Caco-2 (cell line): ENCODE data around the gene ADGRB2. TPM values are rescaled to one million over a fixed set of nuclear protein-coding genes. Genes with fewer than 3 reads are reported as not detected.

Experiments used
- BruUV-seq: library from RNA; stranded (reverse); fragments of 400-500 nt; replicated peaks from 2 replicates; lab custom pipeline; 2021; lab: Mats Ljungman, UMichigan
- CTCF ChIA-PET: fragments of 300-600 bp; sonication (Branson Sonifier 250); formaldehyde crosslinking; loops from one replicate; lab custom pipeline; 2022; ENCODE audit warnings: antibody characterized with exemption; lab: Charles Lee
- POLR2A ChIA-PET: fragments of 300-600 bp; sonication (Branson Sonifier 250); formaldehyde crosslinking; loops from one replicate; lab custom pipeline; 2022; ENCODE audit warnings: antibody characterized with exemption; lab: Charles Lee
- DNase-seq, 2 experiments: peaks; one replicate each; pipeline versions ENCODE4 v3.0.0 to v3.0.0-alpha.2; 2020 to 2022
- H3K27me3 ChIP-seq: replicated peaks from 2 replicates; pipeline ENCODE4 v1.6.0; 2011; ENCODE audit warnings: low read length; ENCODE audit not compliant: control insufficient read depth, insufficient read depth
- H3K36me3 ChIP-seq: 2 replicates; pipeline ENCODE4 v1.5.1; 2011; ENCODE audit warnings: low read length; ENCODE audit not compliant: control insufficient read depth, insufficient read depth
- H3K4me1 ChIP-seq: fragments of 250-450 bp; sonication (Bioruptor Pico); 2 replicates; pipeline ENCODE4 v1.5.1; 2020; ENCODE audit warnings: mild to moderate bottlenecking
- H3K4me3 ChIP-seq: 2 replicates; pipeline ENCODE4 v1.5.1; 2011; ENCODE audit warnings: low read depth, mild to moderate bottlenecking, control low read depth, low read length
- H3K9me3 ChIP-seq: fragments of 250-450 bp; sonication (Bioruptor Pico); 2 replicates; pipeline ENCODE4 v1.5.1; 2020; ENCODE audit warnings: mild to moderate bottlenecking, moderate library complexity
- H3K27ac Mint-ChIP-seq: one replicate; pipeline ENCODE4 v1.8.0; 2022; ENCODE audit warnings: mixed read lengths; ENCODE audit not compliant: unreplicated experiment
- H3K27me3 Mint-ChIP-seq: one replicate; pipeline ENCODE4 v1.8.0; 2022; ENCODE audit warnings: mixed read lengths; ENCODE audit not compliant: insufficient read depth, unreplicated experiment
- H3K36me3 Mint-ChIP-seq: one replicate; pipeline ENCODE4 v1.8.0; 2022; ENCODE audit warnings: mild to moderate bottlenecking, mixed read lengths; ENCODE audit not compliant: insufficient read depth, unreplicated experiment
- H3K4me1 Mint-ChIP-seq: one replicate; pipeline ENCODE4 v1.8.0; 2022; ENCODE audit warnings: low read depth, mixed read lengths; ENCODE audit not compliant: unreplicated experiment
- H3K4me3 Mint-ChIP-seq: one replicate; pipeline ENCODE4 v1.8.0; 2022; ENCODE audit warnings: mild to moderate bottlenecking, moderate library complexity, mixed read lengths; ENCODE audit not compliant: unreplicated experiment
- H3K9me3 Mint-ChIP-seq: one replicate; pipeline ENCODE4 v1.8.0; 2022; ENCODE audit warnings: mixed read lengths; ENCODE audit not compliant: unreplicated experiment
- CTCF ChIP-seq, 2 experiments: fragments of 200-600 bp in 1 of 2; IDR thresholded peaks; 1 replicate in 1 of 2; 2 replicates in 1 of 2; pipeline versions ENCODE4 v1.5.1 to v1.8.0; 2011 to 2022; ENCODE audit warnings: antibody characterized with exemption in 1 of 2, control low read depth in 1 of 2, inconsistent platforms in 1 of 2, low read depth in 1 of 2, low read length in 1 of 2, mild to moderate bottlenecking in 1 of 2, moderate library complexity in 1 of 2; ENCODE audit not compliant: insufficient read depth in 1 of 2, severe bottlenecking in 1 of 2, unreplicated experiment in 1 of 2
- intact Hi-C: fragments of 100-400 bp; cut with micrococcal nuclease; formaldehyde crosslinking; loops from one replicate; pipeline ENCODE4 v1.10.0; 2022; ENCODE audit not compliant: unreplicated experiment
- total RNA-seq: library from RNA; stranded (reverse); gene quantifications from 2 replicates; pipeline ENCODE4 v1.2.3, GENCODE V29; 2022

ADGRB2 gene
- total RNA-seq, 1 experiment from 2014 or later: 2.2 TPM

- intact Hi-C loops: no loop called here
- Histone ChIP-seq H3K4me3 (no peak overlapping the region), H3K27me3 (no peaks in the 10 kb centered on the region), H3K9me3 (no peaks in the 10 kb centered on the region), H3K36me3 (no peaks in the 10 kb centered on the region), H3K4me1 (peaks cover 21% of the 10 kb centered on the region)
- H3K27ac Mint-ChIP-seq: no peak overlapping the region
- H3K27me3 Mint-ChIP-seq: no peaks in the 10 kb centered on the region
- no peak for DNase-seq
- peaks cover 8% of the 10 kb centered on the region for H3K4me1 Mint-ChIP-seq
- TF ChIP-seq CTCF (IDR thresholded peaks at IDR 0.05; ENCODE audit: insufficient read depth in 1 of 2, low read depth in 1 of 2, low read length in 1 of 2, severe bottlenecking in 1 of 2, unreplicated experiment in 1 of 2): no peak
- no peaks in the 10 kb centered on the region for H3K36me3 Mint-ChIP-seq
- no peaks in the 10 kb centered on the region for H3K9me3 Mint-ChIP-seq
- ChIA-PET CTCF (no interaction called here), POLR2A (no interaction called here)
- no TSS peak for BruUV-seq
- no peak overlapping the region for H3K4me3 Mint-ChIP-seq
Measured at GRCh38 chr1:31757204-31757679, 6.9 kb downstream of the ADGRB2 start.

- no peak for TF ChIP-seq CTCF (IDR thresholded peaks at IDR 0.05; ENCODE audit: insufficient read depth in 1 of 2, low read depth in 1 of 2, low read length in 1 of 2, severe bottlenecking in 1 of 2, unreplicated experiment in 1 of 2)
- Histone ChIP-seq H3K4me3 (no peak overlapping the region), H3K4me1 (peaks cover 21% of the 10 kb centered on the region), H3K27me3 (no peaks in the 10 kb centered on the region), H3K36me3 (no peaks in the 10 kb centered on the region), H3K9me3 (no peaks in the 10 kb centered on the region)
- ChIA-PET POLR2A (no interaction called here), CTCF (no interaction called here)
- BruUV-seq: no TSS peak
- DNase-seq: no peak
- peaks cover 8% of the 10 kb centered on the region for H3K4me1 Mint-ChIP-seq
- intact Hi-C loops: no loop called here
- no peak overlapping the region for H3K27ac Mint-ChIP-seq
- H3K27me3 Mint-ChIP-seq: peaks cover 3% of the 10 kb centered on the region
- no peaks in the 10 kb centered on the region for H3K36me3 Mint-ChIP-seq
- no peak overlapping the region for H3K4me3 Mint-ChIP-seq
- no peaks in the 10 kb centered on the region for H3K9me3 Mint-ChIP-seq
Measured at GRCh38 chr1:31756578-31756977, 7.6 kb downstream of the ADGRB2 start.

- Mint-ChIP-seq H3K27me3 (peaks cover 3% of the 10 kb centered on the region), H3K4me1 (peaks cover 8% of the 10 kb centered on the region)
Measured at GRCh38 chr1:31755850-31756492, 8.2 kb downstream of the ADGRB2 start.

More at GRCh38 chr1:31755850-31756492, 8.2 kb downstream of the ADGRB2 start:
- Mint-ChIP-seq H3K9me3 (no peaks in the 10 kb centered on the region), H3K4me3 (no peak overlapping the region), H3K36me3 (no peaks in the 10 kb centered on the region), H3K27ac (no peak overlapping the region)
- Histone ChIP-seq H3K4me1 (peaks cover 15% of the 10 kb centered on the region), H3K27me3 (no peaks in the 10 kb centered on the region), H3K9me3 (no peaks in the 10 kb centered on the region), H3K36me3 (no peaks in the 10 kb centered on the region), H3K4me3 (no peak overlapping the region)
- intact Hi-C loops: no loop called here
- no peak for DNase-seq
- ChIA-PET CTCF (interaction anchor here (1.6 kb wide), 1 partner anchor 10 kb away, joined by 4 read pairs; no protein-coding TSS in a partner anchor), POLR2A (no interaction called here)
- no TSS peak for BruUV-seq
- no peak for TF ChIP-seq CTCF (IDR thresholded peaks at IDR 0.05; ENCODE audit: insufficient read depth in 1 of 2, low read depth in 1 of 2, low read length in 1 of 2, severe bottlenecking in 1 of 2, unreplicated experiment in 1 of 2)
